HepG2 (cell line): Measurements from ENCODE around the gene ZNF33B. TPM values are rescaled to one million over a fixed set of nuclear protein-coding genes. Genes with fewer than 3 reads are reported as not detected.

Source experiments
- AHR ChIP-seq: IDR thresholded peaks from 2 replicates; pipeline ENCODE4 v1.6.1; 2018; ENCODE audit warnings: missing genetic modification reagents, missing compliant biosample characterization
- CCAR2 ChIP-seq: fragments of 200-400 bp; formaldehyde crosslinking; optimal IDR thresholded peaks from 2 replicates; pipeline ENCODE3; 2018; ENCODE audit warnings: low read depth, mild to moderate bottlenecking, low read length, moderate library complexity
- CHD2 ChIP-seq: IDR thresholded peaks from 2 replicates; pipeline ENCODE4 v1.6.1; 2011; ENCODE audit warnings: low read depth, low read length, improper control_type of control experiment
- NAIF1 ChIP-seq: sonication (generic); formaldehyde crosslinking; IDR thresholded peaks from 2 replicates; pipeline ENCODE4 v1.5.0; 2020; ENCODE audit warnings: mild to moderate bottlenecking, missing genetic modification reagents, borderline replicate concordance
- NPAS2 ChIP-seq: sonication (generic); formaldehyde crosslinking; IDR thresholded peaks from 2 replicates; pipeline ENCODE4 v1.8.0; 2022; ENCODE audit warnings: mild to moderate bottlenecking, missing genetic modification reagents, borderline replicate concordance
- PAX8 ChIP-seq: sonication (generic); formaldehyde crosslinking; IDR thresholded peaks from 2 replicates; pipeline ENCODE4 v1.8.0; 2022; ENCODE audit warnings: mild to moderate bottlenecking, missing genetic modification reagents, borderline replicate concordance
- PBX2 ChIP-seq: IDR thresholded peaks from 2 replicates; pipeline ENCODE4 v1.6.1; 2016; ENCODE audit warnings: control low read depth
- PCBP2 ChIP-seq: fragments of 200-400 bp; formaldehyde crosslinking; optimal IDR thresholded peaks from 2 replicates; pipeline ENCODE3; 2018; ENCODE audit warnings: low read length, low read depth; ENCODE audit not compliant: poor library complexity, severe bottlenecking
- PRDM4 ChIP-seq: sonication (generic); formaldehyde crosslinking; IDR thresholded peaks from 2 replicates; pipeline ENCODE4 v1.9.0; 2021; ENCODE audit warnings: missing genetic modification reagents, borderline replicate concordance
- RAD21 ChIP-seq: fragments of 450-650 bp; formaldehyde crosslinking; IDR thresholded peaks from 2 replicates; pipeline ENCODE4 v1.5.0; 2020; ENCODE audit warnings: mild to moderate bottlenecking
- RARA ChIP-seq: IDR thresholded peaks from 2 replicates; pipeline ENCODE4 v1.6.1; 2016; ENCODE audit warnings: missing genetic modification reagents, missing compliant biosample characterization
- SRSF9 ChIP-seq: fragments of 200-400 bp; formaldehyde crosslinking; IDR thresholded peaks from 2 replicates; pipeline ENCODE4 v1.6.1; 2018; ENCODE audit warnings: borderline replicate concordance, mild to moderate bottlenecking, low read depth, low read length; ENCODE audit not compliant: insufficient read depth, poor library complexity, severe bottlenecking
- SUZ12 ChIP-seq: fragments of 150-350 bp; IDR thresholded peaks from 2 replicates; pipeline ENCODE4 v1.6.1; 2014; ENCODE audit warnings: low read depth, low read length
- ZNF205 ChIP-seq: IDR thresholded peaks from 2 replicates; pipeline ENCODE4 v1.6.1; 2018; ENCODE audit warnings: missing biosample characterization, missing genetic modification reagents
- ZNF24 ChIP-seq: fragments of 450-650 bp; IDR thresholded peaks from 2 replicates; pipeline ENCODE4 v1.6.1; 2017; ENCODE audit warnings: antibody characterized with exemption, mild to moderate bottlenecking
- ZNF264 ChIP-seq: sonication (generic); formaldehyde crosslinking; IDR thresholded peaks from 2 replicates; pipeline ENCODE4 v1.4.0; 2020; ENCODE audit warnings: missing genetic modification reagents
- ZNF281 ChIP-seq: sonication (generic); formaldehyde crosslinking; IDR thresholded peaks from 2 replicates; pipeline ENCODE4 v1.4.0; 2020; ENCODE audit warnings: missing genetic modification reagents, borderline replicate concordance
- ZNF460 ChIP-seq: sonication (generic); formaldehyde crosslinking; IDR thresholded peaks from 2 replicates; pipeline ENCODE4 v1.5.1; 2020; ENCODE audit warnings: missing genetic modification reagents, mild to moderate bottlenecking, borderline replicate concordance
- ZNF562 ChIP-seq: sonication (generic); formaldehyde crosslinking; IDR thresholded peaks from 2 replicates; pipeline ENCODE4 v1.8.0; 2022; ENCODE audit warnings: missing genetic modification reagents, borderline replicate concordance
- polyA plus RNA-seq, 8 experiments: library from polyadenylated mRNA; depleted of rRNA in 3 of 8; stranded (reverse) in 7 of 8; unstranded in 1 of 8; fragments of >200 nt; fragmentation: Illumina TruSeq in 4 of 8; extraction: Trizol in 4 of 8; gene quantifications; 2 replicates each; pipeline versions ENCODE4 v1.2.1 to v1.2.3, GENCODE V29; 2011 to 2016; ENCODE audit warnings: low read depth in 4 of 8, missing spikeins in 1 of 8, mixed read lengths in 1 of 8; ENCODE audit not compliant: insufficient read depth in 1 of 8
- total RNA-seq, 5 experiments: library from RNA; depleted of rRNA; stranded (reverse); fragments of >200 nt; fragmentation: Illumina TruSeq; extraction: Trizol; gene quantifications; 2 replicates each; pipeline ENCODE4 v1.2.3, GENCODE V29; 2016; ENCODE audit warnings: low read depth in 1 of 5
- TF ChIP-seq, protein P1 (sequence below): sonication (generic); formaldehyde crosslinking; conservative IDR thresholded peaks from 2 replicates; pipeline ENCODE4 v1.4.0; 2020; ENCODE audit warnings: missing genetic modification reagents

ZNF33B gene
- total and polyA plus RNA-seq, 2 of the 13 experiments (the other 11 are each of a cell fraction or from before 2014, with no cell fraction given), result 18.4 to 23.5 TPM

GRCh38 chr10:42552188-42553063 lies 85.9 kb downstream of the ZNF33B start (continued):
- no peak for TF ChIP-seq PBX2 (CRISPR knock-in tag)
- TF ChIP-seq SRSF9, result no peak
- 0 out of 2 replicates have a peak, but pooled peaks have one; percentile 20 for TF ChIP-seq PAX8 (CRISPR knock-in tag)
- no peak for TF ChIP-seq PRDM4 (CRISPR knock-in tag)
- TF ChIP-seq RARA (CRISPR knock-in tag), result 0 out of 2 replicates have a peak, but pooled peaks have one; percentile 4
- TF ChIP-seq ZNF24, result no peak
- no peak for TF ChIP-seq PCBP2
- TF ChIP-seq, protein P1, sequence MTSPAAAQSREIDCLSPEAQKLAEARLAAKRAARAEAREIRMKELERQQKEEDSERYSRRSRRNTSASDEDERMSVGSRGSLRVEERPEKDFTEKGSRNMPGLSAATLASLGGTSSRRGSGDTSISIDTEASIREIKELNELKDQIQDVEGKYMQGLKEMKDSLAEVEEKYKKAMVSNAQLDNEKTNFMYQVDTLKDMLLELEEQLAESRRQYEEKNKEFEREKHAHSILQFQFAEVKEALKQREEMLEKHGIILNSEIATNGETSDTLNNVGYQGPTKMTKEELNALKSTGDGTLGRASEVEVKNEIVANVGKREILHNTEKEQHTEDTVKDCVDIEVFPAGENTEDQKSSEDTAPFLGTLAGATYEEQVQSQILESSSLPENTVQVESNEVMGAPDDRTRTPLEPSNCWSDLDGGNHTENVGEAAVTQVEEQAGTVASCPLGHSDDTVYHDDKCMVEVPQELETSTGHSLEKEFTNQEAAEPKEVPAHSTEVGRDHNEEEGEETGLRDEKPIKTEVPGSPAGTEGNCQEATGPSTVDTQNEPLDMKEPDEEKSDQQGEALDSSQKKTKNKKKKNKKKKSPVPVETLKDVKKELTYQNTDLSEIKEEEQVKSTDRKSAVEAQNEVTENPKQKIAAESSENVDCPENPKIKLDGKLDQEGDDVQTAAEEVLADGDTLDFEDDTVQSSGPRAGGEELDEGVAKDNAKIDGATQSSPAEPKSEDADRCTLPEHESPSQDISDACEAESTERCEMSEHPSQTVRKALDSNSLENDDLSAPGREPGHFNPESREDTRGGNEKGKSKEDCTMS (CRISPR knock-in tag), result no peak
- TF ChIP-seq NPAS2, result no peak
- no peak for TF ChIP-seq ZNF562 (CRISPR knock-in tag)
- TF ChIP-seq CCAR2, result no peak
- TF ChIP-seq ZNF264 (CRISPR knock-in tag), result no peak
- no peak for TF ChIP-seq AHR (CRISPR knock-in tag)
- no peak for TF ChIP-seq NAIF1 (CRISPR knock-in tag)
- no peak for TF ChIP-seq ZNF205 (CRISPR knock-in tag)
- TF ChIP-seq ZNF281 (CRISPR knock-in tag), result 0 out of 2 replicates have a peak, but pooled peaks have one; percentile 32
- peak; percentile 94 for TF ChIP-seq SUZ12
- no peak for TF ChIP-seq ZNF460 (CRISPR knock-in tag)
- no peak for TF ChIP-seq RAD21 (CRISPR knock-in tag)
- TF ChIP-seq CHD2, result no peak
